ENCODE results near the gene PEX14.
"Not testable (repeated sequence)": the region's sequence is repeated elsewhere in the genome, so short reads cannot be mapped to it uniquely, and the experiment has no call there.

PEX14 gene

DNA sequence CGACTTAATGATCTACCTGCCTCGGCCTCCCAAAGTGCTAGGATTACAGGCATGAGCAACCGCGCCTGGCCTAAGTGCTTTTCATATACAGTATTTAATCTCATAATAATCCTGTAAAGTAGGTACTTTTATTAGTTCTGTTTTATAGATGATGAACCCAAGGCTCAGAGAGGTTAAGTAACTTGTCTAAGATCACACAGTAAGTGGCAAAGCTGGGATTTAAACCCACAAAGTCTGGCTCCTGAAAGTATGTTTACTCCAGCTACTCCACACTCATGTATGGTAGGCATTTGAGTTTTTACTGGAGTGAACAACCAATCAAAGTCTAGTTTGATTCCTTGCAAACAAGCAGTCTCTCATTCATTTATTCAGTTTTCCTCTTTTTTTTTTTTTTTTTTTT is 4.7 kb upstream of the PEX14 start:
- no peak for DNase-seq
- no peak overlapping the region for H3K4me3 ChIP-seq (ENCODE audit: low read depth, low read length)
- H3K9me3 ChIP-seq (ENCODE audit: severe bottlenecking): no peaks in the 10 kb centered on the region
- H3K27me3 ChIP-seq (ENCODE audit: insufficient read depth, low read depth, severe bottlenecking): no peaks in the 10 kb centered on the region
- TF ChIP-seq, protein P1, sequence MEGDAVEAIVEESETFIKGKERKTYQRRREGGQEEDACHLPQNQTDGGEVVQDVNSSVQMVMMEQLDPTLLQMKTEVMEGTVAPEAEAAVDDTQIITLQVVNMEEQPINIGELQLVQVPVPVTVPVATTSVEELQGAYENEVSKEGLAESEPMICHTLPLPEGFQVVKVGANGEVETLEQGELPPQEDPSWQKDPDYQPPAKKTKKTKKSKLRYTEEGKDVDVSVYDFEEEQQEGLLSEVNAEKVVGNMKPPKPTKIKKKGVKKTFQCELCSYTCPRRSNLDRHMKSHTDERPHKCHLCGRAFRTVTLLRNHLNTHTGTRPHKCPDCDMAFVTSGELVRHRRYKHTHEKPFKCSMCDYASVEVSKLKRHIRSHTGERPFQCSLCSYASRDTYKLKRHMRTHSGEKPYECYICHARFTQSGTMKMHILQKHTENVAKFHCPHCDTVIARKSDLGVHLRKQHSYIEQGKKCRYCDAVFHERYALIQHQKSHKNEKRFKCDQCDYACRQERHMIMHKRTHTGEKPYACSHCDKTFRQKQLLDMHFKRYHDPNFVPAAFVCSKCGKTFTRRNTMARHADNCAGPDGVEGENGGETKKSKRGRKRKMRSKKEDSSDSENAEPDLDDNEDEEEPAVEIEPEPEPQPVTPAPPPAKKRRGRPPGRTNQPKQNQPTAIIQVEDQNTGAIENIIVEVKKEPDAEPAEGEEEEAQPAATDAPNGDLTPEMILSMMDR (IDR thresholded peaks at IDR 0.05; ENCODE audit: low read depth, low read length): no peak
- H3K27ac ChIP-seq: no peak overlapping the region
- H3K36me3 ChIP-seq: peaks cover 24% of the 10 kb centered on the region

DNA sequence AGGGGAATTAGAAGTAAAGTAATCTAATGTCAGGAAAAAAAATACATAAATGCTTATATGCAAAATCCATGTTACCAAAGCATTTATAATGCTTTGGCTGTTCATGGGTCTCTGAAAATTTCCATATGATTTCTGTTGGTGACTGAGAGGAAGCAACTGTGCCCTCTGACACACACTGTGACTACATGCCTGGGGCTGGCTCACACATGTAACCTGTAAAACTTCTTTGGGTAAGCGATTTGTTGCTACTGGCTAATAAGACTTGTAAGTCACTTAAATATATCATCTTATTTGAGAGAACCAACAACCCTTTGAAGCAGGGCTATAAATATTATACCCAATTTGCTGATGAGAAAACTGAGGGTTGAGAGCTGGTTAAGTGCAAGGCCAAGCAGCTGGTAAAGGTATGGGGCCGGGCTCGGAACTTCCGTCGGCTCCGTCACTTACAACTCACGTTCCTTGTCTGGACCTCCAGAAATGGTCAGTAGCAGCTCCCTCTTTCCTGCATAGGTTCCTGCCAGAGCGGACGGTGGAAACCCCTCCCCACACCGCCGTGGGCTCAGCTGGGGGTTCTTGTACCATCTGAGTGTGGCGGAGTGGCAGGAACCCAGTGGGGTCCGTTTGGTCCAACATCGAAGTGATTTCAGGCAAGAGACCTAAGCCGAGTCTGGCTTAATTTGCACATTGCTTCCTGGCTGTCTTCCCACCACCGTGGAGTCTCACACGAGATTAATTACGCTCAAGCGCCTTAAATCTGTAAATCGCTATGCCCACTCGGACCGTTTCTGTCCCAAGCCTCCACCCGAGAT is 3.1 kb upstream of the PEX14 start:
- Histone ChIP-seq H3K36me3 (peaks cover 8% of the 10 kb centered on the region), H3K9me3 (ENCODE audit: severe bottlenecking) (no peaks in the 10 kb centered on the region), H3K4me3 (ENCODE audit: low read depth, low read length) (peak overlapping the region; percentile 68), H3K27me3 (ENCODE audit: insufficient read depth, low read depth, severe bottlenecking) (no peaks in the 10 kb centered on the region), H3K27ac (peak overlapping the region; percentile 57)
- TF ChIP-seq, protein P1 (IDR thresholded peaks at IDR 0.05; ENCODE audit: low read depth, low read length): no peak
- DNase-seq: no peak

DNA sequence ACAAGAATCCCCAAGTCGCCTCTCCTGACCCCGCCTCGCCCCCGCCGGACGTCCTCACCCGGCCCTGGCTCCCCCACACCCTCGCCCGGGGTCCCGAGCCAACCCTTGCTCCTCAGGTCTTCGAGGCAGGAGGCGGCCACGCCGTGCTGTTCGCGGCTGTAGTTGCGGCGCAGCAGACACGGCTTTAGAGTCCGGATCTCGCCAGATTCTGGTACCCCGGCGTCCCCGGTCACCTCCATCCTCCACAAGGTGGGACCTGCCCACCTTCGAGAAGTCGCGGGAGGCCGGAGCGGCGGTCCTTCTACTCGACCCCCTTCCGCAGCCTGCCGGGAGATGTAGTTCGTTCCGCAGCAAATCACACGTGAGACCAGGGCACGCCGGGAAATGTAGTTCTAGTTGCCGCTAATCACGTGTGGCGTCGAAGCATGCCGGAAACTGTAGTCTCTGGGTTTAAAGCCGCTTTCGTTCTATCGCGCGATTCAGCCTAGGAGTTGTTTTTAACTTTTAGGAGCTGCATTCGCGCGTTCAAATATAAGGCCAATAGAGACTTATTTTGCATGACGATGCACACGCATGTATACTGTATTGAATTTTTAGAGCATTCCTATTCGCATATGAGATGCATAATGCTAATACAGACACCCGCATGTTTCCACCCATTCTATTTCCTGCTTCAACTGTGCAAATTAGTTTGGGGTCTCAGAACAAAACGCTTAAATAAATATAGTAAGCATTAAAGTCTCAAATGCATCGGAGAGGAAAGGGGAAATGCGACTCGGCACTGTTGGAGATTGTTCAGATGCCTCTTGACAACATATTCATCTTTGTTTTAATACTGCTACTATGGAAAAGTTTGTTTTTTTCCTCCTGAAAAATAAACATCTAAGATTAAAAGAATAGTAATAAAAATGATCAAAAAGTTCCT is 2.3 kb upstream of the PEX14 start, which contains the start of gene DFFA:
Gene DFFA (minus strand): TSS at position 310 of the 925 bp plus-strand sequence. CDS start 71 bp downstream, at position 239.
- H3K27me3 ChIP-seq (ENCODE audit: insufficient read depth, low read depth, severe bottlenecking): no peaks in the 10 kb centered on the region
- DNase-seq: peak; percentile 96
- H3K4me3 ChIP-seq (ENCODE audit: low read depth, low read length): peak within 1 kb of the TSS; percentile 68
- H3K9me3 ChIP-seq (ENCODE audit: severe bottlenecking): no peaks in the 10 kb centered on the region
- H3K27ac ChIP-seq: peak within 1 kb of the TSS; percentile 57
- TF ChIP-seq, protein P1 (IDR thresholded peaks at IDR 0.05; ENCODE audit: low read depth, low read length): no peak
- peaks cover 8% of the 10 kb centered on the region for H3K36me3 ChIP-seq

- Histone ChIP-seq H3K9me3 (ENCODE audit: severe bottlenecking) (no peaks in the 10 kb centered on the region), H3K36me3 (peaks cover 6% of the 10 kb centered on the region), H3K27ac (no peak overlapping the region), H3K4me3 (ENCODE audit: low read depth, low read length) (no peak overlapping the region), H3K27me3 (ENCODE audit: insufficient read depth, low read depth, severe bottlenecking) (no peaks in the 10 kb centered on the region)
- TF ChIP-seq, protein P1 (IDR thresholded peaks at IDR 0.05; ENCODE audit: low read depth, low read length): no peak
- DNase-seq: no peak
Observed at GRCh38 chr1:10473145-10473765, 1.5 kb upstream of the PEX14 start.

DNA sequence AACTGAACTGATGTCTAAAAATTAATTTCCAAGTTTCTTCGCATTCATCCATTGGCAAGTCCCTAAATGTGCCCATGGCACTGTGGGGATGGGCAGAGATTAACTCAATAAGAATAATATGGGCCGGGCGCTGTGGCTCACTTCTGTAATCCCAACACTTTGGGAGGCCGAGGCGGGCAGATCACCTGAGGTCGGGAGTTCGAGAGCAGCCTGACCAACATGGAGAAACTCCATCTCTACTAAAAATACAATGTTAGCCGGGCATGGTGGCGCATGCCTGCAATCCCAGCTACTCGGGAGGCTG is 489 bp upstream of the PEX14 start:
- H3K27me3 ChIP-seq (ENCODE audit: insufficient read depth, low read depth, severe bottlenecking); H3K36me3 ChIP-seq; DNase-seq; H3K9me3 ChIP-seq (ENCODE audit: severe bottlenecking): not testable (repeated sequence)
- H3K27ac ChIP-seq: peak overlapping the region; percentile 72
- peak overlapping the region; percentile 59; the same call in 1 of the 2 replicates for H3K4me3 ChIP-seq (ENCODE audit: low read depth, low read length)

DNA sequence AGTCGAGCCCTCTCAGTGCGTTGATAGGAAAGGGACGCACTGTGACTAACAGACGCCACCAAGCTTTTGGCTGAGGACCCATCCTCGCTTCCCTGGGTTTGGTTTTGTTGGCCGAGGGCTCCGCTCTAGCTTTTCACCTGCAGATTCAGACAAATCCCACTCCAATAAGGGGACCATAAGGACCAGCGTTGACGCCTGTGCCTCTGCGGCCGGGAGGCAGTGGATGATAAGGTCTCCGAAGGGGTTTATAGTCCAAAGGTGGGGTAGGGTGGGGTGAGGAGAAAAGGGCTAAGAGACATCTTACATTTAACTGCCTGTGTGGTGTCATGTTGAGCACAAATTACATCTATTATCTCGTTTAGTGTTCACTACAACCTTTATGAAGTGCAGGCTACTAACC is 760 bp downstream of the PEX14 start:
- H3K27me3 ChIP-seq (ENCODE audit: insufficient read depth, low read depth, severe bottlenecking): no peaks in the 10 kb centered on the region
- peaks cover 5% of the 10 kb centered on the region; the same call in 1 of the 2 replicates for H3K36me3 ChIP-seq
- no peaks in the 10 kb centered on the region for H3K9me3 ChIP-seq (ENCODE audit: severe bottlenecking)
- H3K27ac ChIP-seq: peak overlapping the region; percentile 72
- TF ChIP-seq, protein P1 (IDR thresholded peaks at IDR 0.05; ENCODE audit: low read depth, low read length): no peak
- no peak for DNase-seq
- peak overlapping the region; percentile 59 for H3K4me3 ChIP-seq (ENCODE audit: low read depth, low read length)
